Dedifferentiated amniotic fluid mesenchymal stem cell (primary cell): ENCODE data around the gene IL4I1.
A peak's percentile ranks its signal among the peaks of the same experiment; 100 is the strongest.
"Not testable (repeated sequence)": the region's sequence is repeated elsewhere in the genome, so short reads cannot be mapped to it uniquely, and the experiment has no call there.

ENCODE experiments used
- DNase-seq: peaks from one replicate; pipeline ENCODE4 v3.0.0-alpha.2; 2016; ENCODE audit errors: extremely low spot score

The IL4I1 gene, protein sequence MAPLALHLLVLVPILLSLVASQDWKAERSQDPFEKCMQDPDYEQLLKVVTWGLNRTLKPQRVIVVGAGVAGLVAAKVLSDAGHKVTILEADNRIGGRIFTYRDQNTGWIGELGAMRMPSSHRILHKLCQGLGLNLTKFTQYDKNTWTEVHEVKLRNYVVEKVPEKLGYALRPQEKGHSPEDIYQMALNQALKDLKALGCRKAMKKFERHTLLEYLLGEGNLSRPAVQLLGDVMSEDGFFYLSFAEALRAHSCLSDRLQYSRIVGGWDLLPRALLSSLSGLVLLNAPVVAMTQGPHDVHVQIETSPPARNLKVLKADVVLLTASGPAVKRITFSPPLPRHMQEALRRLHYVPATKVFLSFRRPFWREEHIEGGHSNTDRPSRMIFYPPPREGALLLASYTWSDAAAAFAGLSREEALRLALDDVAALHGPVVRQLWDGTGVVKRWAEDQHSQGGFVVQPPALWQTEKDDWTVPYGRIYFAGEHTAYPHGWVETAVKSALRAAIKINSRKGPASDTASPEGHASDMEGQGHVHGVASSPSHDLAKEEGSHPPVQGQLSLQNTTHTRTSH

DNA sequence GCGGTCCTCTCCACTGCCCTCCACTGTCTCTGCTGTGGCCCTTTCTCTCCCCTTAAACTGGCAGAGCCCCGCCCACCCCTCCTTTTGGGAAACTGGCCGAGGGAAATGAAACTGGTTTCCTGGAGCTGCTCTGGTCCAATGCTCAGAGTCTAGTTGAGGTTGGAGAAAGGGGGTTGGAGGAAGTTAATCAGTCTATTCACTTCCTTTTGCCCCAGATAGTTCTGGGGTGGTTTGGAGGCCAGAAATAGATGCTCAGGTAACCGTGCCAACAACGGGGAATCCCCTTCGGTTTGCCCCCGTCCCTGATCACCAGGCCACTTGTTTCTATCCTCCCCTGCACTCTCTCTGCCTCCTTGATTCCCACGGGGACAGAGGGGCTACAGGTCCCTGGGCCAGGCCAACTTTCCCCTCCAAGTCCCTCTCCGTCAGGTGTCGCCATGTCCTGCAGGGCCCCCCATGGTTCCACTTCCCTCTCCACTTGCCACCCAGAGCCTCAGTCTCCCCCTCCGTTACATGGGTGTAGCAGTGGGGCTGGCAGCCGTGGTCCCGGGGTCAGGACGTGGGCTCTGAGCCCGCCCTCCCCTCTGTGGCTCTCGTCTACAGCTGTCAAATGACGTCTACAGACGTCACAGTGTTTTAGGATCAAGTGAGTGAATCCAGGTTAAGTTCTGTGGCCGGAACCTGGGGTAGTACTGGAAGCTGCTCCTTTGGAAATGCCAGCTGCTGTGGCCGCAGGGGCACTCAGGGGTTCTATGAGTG is at the start of gene IL4I1:
Gene IL4I1 (minus strand): TSS at position 25 of the 759 bp plus-strand sequence. CDS start 727 bp downstream, outside the sequence.
- no peak for DNase-seq

DNA sequence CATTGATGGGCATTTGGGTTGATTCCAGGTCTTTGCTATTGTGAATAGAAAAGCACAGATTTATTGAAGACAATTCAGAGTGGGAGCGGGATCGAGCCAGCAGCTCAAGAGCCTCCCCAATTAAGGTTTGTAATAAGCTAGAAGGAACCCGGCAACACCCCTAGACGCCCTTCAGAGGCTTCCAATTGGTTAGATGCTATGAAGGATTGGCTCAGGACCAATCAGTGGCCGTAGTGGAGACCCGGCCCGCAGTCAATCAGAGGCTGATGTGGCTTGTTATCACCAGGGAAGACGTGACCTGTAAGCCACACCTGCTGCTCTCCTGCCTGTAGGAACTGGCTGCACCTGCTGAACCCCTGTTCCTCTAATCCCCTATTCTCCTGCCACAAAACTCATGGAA is 49.7 kb upstream of the IL4I1 start:
- DNase-seq = no peak

DNA sequence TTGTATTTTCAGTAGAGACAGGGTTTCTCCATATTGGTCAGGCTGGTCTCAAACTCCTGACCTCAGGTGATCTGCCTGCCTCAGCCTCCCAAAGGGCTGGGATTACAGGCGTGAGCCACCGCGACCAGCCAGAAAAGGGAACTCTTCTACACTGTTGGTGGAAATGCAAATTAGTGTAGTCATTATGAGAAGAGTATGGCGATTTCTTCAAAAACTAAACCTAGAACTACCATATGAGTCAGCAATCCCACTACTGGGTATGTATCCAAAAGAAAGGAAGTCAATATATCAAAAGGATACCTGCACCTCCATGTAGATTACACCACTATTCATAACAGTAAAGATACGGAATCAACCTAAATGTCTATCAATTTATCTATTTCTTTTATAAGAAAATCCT is 47.9 kb upstream of the IL4I1 start:
- not testable (repeated sequence) for DNase-seq

DNA sequence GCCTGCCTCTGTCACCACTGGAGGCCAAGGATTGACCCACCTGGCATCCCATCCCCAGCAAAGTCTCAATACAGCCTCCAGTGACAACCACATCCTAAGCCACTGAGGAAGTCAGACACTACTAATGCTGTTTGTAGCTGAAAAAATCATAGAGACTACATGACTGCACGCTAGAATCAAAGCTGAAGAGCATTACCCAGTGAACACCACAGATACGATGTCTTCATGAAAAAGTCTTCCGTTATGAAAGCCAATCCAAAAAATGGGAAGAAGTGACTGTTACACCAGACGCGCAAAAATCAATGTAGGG is 43.8 kb upstream of the IL4I1 start:
- no peak for DNase-seq

DNA sequence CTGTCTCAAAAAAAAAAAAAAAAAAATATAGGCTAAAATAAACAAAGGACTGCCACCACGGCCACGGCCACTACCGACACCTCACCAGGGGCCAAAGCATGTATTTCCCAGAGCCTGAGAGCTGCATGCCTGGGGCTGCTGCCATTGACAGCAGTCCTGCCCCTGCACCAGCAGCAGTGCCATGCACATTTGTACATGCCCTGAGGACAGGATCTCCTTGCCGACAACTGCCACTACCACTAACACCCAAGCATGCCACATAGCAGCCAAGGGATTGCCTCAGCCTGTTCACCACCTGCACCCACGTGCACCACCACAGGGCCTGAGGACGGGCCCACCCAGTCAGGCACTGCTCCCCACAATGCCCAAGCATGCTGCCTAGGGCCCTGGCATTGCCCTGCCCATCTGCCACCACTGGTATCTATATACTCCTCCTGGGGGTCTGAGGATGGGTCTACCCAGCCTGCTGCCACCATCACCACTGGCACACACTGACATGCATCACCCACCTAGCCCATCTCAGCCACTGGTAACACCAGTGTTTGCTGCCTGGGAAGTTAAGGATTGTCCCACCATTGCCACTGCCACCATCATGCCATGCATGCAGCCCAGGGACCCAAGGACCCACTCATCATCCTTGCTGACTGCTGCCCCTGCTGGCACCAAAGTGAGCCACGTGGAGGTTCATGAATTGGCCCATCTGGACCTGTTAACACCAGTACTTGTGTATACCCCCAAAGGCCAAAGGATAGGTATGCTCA is 43.2 kb upstream of the IL4I1 start:
- DNase-seq = no peak

DNA sequence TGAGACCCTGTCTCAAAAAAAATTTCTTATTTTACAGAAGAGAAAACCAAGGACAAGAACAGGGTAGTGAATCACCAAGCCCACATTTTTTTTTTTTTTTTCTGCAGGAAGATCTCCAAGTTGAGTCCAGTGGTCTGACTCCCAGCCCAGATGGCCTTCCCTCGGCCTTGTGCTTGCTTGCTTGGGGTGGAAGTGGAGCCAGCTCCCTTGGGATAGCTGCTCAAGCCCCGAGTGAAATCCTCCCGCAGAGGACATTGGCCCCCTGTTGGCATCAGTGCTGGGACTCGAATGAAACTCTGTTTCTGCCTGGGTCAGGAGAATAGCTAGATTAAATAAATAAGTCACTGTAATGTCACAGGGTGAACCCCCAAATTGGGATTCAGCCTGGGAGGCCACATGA is 42.0 kb upstream of the IL4I1 start:
- no peak for DNase-seq

DNA sequence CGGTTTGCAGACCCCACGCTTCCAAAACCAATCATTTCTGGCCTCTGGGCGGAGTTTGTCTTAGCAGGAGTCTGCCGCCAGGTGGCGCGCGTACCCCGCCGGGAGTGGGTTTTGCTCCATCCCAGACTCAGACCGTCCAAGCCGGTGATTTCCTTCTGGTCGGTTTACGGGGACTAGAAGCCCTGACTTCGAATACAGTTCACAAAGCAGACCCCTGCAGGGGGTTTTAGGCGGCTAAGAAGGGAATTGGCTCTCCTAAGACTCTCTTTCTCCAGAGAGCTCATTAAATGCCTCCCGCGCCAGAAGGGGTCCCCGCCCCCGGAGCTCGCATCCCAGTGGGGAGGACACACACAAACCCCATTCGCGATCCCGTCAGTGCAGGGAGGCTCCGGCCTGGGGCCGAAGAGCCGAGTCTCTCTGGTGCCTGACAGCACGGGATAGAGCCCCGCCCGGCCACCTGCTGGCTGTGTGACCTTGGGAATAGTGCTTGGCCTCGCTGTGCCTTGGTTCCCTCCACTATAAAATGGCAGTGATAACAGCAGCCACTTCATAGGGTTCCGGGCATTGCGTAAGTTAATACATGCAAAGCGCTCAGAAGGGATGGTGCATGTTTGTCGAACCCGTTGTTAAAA is 41.2 kb upstream of the IL4I1 start:
- peak; percentile 69 for DNase-seq

DNA sequence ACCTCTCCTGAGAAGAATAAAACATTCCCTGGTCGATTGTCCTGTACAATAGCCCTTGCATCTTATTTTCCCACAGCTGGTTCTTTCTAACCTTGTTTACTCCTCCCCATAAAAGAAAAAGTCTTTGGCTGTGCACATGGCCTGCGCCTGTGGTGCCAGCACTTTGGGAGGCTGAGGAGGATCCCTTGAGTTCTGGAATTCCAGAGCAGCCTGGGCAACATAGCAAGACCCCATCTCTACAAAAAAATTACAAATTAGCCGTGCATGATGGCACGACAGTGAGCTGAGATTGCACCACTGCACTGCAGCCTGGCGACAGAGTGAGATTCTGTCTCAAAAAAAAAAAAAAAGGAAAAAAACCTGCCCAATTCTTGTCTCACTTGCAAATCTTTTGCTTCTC is 39.9 kb upstream of the IL4I1 start:
- no peak for DNase-seq

DNA sequence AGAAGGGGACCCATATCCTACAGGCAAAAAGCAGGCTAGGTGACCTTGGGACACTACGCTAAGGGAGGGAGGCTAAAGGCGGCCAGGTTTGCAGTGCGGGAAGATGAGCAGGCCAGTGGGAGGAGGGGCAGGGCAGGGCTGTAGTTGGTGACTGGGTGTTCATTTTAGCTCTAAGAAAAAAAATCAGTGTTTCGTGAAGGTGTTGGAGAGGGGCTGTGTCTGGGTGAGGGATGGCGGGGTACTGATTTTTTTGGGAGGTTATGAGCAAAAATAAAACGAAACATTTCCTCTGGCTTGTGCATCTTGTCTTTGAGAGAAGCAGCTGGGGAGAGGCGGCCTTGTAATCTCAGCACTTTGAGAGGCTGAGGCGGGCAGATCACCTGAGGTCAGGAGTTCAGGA is 37.0 kb upstream of the IL4I1 start:
- DNase-seq = no peak

DNA sequence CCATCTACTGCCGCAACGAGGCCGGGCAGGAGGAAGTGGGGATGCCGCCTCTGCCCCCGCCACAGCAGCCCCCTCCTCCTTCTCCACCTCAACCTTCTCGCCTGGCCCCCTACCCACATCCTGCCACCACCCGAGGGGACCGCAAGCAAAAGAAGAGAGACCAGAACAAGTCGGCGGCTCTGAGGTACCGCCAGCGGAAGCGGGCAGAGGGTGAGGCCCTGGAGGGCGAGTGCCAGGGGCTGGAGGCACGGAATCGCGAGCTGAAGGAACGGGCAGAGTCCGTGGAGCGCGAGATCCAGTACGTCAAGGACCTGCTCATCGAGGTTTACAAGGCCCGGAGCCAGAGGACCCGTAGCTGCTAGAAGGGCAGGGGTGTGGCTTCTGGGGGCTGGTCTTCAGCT is 36.0 kb upstream of the IL4I1 start:
- DNase-seq = no peak

DNA sequence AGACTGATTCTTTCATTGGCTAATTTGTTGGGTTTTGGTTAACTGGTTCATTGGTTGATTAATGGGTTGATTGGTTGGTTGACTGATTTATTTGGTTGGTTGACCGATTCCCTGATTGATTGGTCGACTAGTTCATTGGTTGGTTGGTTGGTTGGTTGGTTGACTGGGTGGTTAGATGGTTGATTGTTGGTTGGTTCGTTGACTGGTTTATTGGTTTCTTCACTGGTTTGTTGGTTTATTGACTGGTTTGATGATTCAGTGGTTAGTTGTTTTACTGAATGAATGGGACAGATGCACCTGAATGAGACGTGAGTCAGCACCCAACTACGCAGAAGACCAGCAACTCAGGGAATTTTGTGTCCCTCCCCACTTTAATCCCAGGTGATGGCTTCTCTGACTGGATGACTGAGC is 35.4 kb upstream of the IL4I1 start:
- no peak for DNase-seq

DNA sequence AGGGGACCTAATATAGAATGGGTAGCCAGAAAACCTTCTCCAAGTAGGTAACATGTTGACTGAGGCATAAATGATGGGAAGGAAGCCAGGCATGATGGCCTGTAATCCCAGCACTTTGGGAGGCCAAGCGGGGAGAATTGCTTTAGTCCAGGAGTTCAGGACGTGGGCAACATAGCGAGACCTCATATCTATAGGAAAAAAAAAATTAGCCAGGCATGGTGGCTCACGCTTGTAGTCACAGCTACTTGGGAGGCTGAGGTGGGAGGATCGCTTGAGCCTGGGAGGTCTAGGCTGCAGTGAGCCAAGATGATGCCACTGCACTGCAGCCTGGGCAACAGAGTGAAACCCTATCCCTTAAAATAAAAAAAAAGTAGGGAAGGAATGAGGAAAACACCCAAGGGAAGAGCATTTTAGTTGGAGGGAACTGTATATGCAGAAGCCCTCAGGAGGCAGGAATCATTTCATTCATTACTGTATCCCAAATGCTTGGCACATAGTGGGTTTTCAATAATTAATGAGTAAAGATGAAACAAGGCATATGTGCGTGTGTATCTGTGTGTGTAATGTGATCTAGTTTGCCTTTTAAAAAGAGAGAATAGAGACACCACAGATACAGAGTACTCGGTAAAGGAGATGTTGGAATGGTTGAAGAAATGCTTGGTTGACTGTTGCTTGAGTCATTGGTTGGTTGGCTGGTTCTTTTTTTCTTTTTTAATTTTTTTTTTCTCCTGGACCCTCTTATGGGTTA is 34.8 kb upstream of the IL4I1 start:
- DNase-seq = no peak

DNA sequence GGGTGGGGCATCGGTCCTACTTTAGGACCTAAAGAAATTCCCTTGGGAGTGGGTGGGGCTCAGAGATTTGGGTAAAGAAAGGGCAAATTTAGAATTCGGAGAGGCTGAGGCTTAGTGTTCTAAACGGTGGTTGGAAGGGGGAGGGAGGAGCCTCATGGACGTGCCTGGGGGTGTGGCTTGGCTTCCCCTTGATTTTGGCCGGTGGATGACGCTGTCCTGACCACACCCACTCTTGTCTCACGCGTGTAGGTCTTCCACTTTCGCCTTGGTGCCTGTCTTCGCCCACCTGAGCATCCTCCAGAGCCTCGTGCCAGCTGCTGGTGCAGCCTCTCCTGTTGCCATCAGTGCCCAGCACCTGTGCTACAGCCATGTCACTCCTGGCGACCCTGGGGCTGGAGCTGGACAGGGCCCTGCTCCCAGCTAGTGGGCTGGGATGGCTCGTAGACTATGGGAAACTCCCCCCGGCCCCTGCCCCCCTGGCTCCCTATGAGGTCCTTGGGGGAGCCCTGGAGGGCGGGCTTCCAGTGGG is 33.9 kb upstream of the IL4I1 start:
- DNase-seq = no peak

DNA sequence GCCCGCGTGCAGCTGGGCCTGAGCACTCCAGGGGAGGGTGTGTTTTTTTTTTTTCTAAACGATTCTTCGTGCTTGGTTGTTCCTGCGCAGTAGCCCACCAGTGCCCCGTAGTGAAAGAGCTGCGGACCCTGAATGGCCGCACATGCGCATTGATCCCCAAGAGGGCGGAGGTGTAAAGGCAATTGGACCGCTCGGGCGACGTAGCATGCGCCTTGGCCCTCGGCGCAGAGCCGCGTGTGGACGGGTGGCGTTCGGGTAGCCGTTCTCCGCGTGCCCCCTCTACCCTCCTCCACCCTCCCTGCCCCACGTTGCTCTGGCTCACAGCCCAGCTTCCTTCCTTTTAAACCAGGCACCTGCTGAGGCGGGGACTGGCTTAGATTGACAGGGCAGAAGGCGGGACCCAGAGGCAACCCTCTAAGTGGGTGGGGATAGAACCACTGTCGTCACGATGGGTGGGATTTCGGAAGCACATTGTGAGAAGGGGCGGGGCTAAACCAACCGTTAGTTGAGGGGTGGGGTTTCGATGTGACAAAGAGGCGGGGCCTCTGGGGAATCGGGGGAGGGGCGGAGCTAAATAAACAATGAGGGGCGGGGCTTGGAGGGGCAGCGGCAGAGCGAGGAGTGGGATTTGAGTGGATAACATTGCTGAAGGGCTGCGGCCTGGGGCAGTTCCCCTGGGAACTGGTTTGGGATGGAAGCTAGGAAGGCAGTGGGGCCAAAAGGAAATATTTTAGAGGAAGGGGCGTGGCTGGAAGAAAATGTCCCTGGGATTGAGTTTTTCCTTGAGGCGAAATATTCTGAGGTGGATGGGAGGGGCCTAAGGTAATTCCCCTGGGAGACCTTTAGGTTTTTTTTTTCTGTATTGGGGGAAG is 33.2 kb upstream of the IL4I1 start:
- peak; percentile 90 for DNase-seq

DNA sequence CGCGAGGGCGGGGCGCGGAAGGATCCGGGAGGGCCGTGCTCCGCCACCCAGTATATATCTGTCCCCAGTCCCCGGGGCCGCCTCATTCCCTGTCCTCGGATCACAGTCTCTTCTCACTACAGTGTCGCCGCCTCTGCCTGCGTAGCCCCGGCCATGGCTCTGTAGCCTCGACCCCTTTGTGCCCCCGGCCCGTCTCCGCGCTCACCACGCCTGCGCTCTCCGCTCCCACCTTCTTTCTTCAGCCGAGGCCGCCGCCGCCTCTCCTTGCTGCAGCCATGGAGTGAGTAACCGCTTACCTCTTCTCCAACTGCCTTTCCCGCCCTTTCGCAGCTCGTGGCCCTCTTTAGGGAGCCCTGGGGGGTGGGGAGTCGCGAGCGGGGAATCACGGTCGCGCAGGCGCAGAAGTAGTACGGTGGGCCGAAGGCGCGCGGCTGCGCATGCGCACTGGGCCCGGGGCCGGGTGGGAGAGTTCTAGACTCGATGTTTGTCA is 32.5 kb upstream of the IL4I1 start, which contains the start of the genes ATF5 and NUP62:
Gene ATF5 (plus strand): TSS at position 85 of the 490 bp plus-strand sequence. CDS start 1,646 bp downstream, outside the sequence.
Gene NUP62 (minus strand): TSS at position 384 of the 490 bp plus-strand sequence. CDS start 19,697 bp downstream, outside the sequence.
- DNase-seq = peak; percentile 43

DNA sequence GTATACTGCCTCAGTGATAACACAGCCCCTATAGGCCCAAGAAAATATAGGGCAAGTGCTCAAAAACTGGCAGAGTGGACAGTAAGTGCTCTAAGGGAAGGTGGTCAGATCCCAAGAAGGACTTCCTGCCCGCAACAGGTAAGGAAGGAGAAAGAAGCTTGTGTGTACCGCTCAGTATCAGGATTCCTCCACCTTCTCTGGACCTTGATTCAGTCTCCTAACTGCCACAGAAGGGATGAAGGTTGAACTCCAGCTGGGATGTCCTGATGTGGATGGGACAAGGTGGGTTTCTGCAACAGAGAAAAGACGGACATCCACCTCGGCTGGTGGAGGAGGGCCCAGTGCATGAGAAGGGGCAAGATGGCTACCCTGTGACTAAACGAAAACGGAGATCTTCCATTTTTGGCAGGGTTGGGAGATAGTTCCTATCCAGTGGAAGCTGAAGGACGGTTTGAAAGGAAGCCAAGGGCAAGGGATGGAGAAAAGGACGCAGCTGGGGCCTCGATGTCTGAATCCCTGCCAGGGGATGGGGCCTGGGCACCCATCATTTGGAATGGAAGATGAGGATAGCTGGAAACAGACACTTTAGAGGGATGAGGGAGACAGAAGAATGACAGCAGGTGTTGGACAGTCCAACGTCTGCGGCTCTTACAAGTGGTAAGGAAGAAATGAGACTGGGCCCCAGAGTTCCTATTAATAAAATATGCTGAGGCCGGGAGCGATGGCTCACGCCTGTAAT is 31.0 kb upstream of the IL4I1 start:
- DNase-seq = no peak

DNA sequence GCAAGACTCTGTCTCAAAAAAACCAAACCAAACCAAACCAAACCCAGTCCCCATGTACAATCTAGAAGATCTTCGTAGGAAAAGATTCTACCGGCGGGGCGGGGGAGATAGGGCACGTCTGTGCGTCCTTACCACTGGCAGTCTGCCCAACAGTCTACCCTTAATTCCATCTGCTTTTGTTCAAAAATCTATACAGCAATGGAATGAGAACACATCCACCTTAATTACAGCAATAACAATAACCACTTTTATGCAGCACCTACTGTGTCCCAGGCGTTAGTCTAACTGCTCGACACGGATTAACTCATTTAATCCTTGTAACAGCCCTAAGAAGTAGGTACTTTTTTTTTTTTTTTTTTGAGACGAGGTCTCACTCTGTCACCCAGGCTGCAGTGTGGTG is 29.8 kb upstream of the IL4I1 start:
- DNase-seq = no peak

DNA sequence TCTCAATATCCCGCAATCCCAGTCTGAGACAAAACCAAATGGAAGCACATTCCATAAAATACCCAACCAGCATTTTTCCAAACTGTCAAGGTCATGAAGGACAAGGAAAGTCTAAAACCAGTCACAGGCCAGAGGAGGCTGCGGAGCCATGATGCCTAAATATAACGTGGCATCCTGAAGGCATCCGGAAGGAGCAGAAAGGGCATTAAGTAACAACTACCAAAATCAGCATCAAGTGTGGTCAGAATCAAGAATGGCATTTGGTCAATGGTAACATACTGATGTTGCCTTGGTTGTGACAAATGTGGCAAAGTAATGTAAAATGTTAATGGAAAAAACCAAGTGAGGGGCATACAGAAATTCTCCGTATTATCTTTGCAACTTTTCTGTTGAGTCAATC is 28.8 kb upstream of the IL4I1 start:
- DNase-seq = no peak

DNA sequence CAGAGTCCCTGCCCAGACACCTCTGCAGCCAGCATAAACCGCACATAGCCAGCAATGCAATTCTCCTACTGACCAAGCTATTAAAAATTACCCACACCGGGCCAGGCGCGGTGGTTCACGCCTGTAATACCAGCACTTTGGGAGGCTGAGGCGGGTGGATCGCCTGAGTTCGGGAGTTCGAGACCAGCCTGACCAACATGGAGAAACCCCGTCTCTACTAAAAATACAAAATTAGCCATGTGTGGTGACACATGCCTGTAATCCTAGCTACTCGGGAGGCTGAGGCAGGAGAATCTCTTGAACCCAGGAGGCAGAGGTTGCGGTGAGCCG is 28.2 kb upstream of the IL4I1 start:
- not testable (repeated sequence) for DNase-seq
